Measurements from ENCODE around the gene PNMA6E.

PNMA6E gene

DNA sequence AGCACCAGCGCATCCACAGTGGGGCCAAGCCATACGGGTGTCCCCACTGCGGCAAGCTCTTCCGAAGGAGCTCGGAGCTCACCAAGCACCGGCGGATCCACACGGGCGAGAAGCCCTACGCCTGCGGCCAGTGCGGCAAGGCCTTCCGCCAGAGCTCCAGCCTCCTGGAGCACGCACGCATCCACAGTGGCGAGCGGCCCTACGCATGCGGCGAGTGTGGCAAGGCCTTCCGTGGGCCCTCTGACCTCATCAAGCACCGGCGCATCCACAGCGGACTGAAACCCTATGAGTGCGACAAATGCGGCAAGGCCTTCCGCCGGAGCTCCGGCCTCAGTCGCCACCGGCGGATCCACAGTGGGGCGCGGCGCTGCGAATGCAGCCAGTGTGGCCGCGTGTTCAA is 53.6 kb downstream of the PNMA6E start:
- DNase-seq, result no peak

Measured in activated naive CD4-positive, alpha-beta T cell treated with anti-CD3 and anti-CD28 coated beads, Interleukin-2, amount 50 U/mL, for 16 hours (primary cell).